NB4 (cell line): ENCODE data around the gene SLC25A28.

Source experiments
- DNase-seq: peaks from one replicate; pipeline ENCODE4 v3.0.0; 2010; ENCODE audit warnings: low read depth
- H3K4me3 ChIP-seq: one replicate; pipeline ENCODE4 v1.5.1; 2011; ENCODE audit warnings: mild to moderate bottlenecking, low read depth, low read length, moderate library complexity
- CTCF ChIP-seq: IDR thresholded peaks from one replicate; pipeline ENCODE4 v1.5.1; 2012; ENCODE audit warnings: low read depth, low read length
- MAX ChIP-seq: IDR thresholded peaks from 2 replicates; pipeline ENCODE4 v1.6.1; 2011; ENCODE audit warnings: low read depth, low read length
- MYC ChIP-seq: IDR thresholded peaks from 2 replicates; pipeline ENCODE4 v1.6.1; 2011; ENCODE audit warnings: low read depth, low read length
- POLR2A ChIP-seq: IDR thresholded peaks from 2 replicates; pipeline ENCODE4 v1.6.1; 2011; ENCODE audit warnings: mild to moderate bottlenecking; ENCODE audit not compliant: insufficient read length; ENCODE audit errors: extremely low read depth

Gene SLC25A28

GRCh38 chr10:99569253-99569939 lies 50.8 kb downstream of the SLC25A28 start:
- no peak for DNase-seq
- TF ChIP-seq POLR2A (no peak), MYC (no peak), MAX (no peak), CTCF (no peak)
- no peak overlapping the region for H3K4me3 ChIP-seq

- DNase-seq: no peak
- TF ChIP-seq POLR2A (no peak), CTCF (no peak), MAX (no peak), MYC (no peak)
- H3K4me3 ChIP-seq: no peak overlapping the region
Measured at GRCh38 chr10:99565166-99565565, 55.1 kb downstream of the SLC25A28 start.

GRCh38 chr10:99564361-99564760 lies 55.9 kb downstream of the SLC25A28 start:
- no peak overlapping the region for H3K4me3 ChIP-seq

GRCh38 chr10:99562631-99563030 lies 57.6 kb downstream of the SLC25A28 start:
- no peak for DNase-seq
- no peak overlapping the region for H3K4me3 ChIP-seq
- no peak for TF ChIP-seq CTCF

More at GRCh38 chr10:99564361-99564760, 55.9 kb downstream of the SLC25A28 start:
- no peak for DNase-seq
- TF ChIP-seq MYC (no peak), CTCF (no peak), MAX (no peak), POLR2A (no peak)
